Measurements from ENCODE around the gene CTDP1. TPM values are rescaled to one million over a fixed set of nuclear protein-coding genes. Genes with fewer than 3 reads are reported as not detected.

CTDP1 gene
- 20.8 TPM for total RNA-seq
- long read RNA-seq, partial matches to known transcripts: 2 of 4 reads
- long read RNA-seq, other reads (novel, unspliced or antisense): 1 of 4 reads

GRCh38 chr18:79679552-79680099 lies at the start of gene CTDP1:
TSS of gene CTDP1 (plus strand) at chr18:79679803. CDS start at chr18:79679948, 145 bp downstream.
- DNase-seq (ENCODE audit: low spot score): peak; percentile 99

- peak; percentile 85 for DNase-seq (ENCODE audit: low spot score)
Observed at GRCh38 chr18:79630281-79631095, 49.1 kb upstream of the CTDP1 start.

- no peak for DNase-seq (ENCODE audit: low spot score)
Observed at GRCh38 chr18:79631096-79631507, 48.5 kb upstream of the CTDP1 start.

GRCh38 chr18:79631761-79632446 lies 47.7 kb upstream of the CTDP1 start:
- no peak for DNase-seq (ENCODE audit: low spot score)

GRCh38 chr18:79632765-79633164 lies 46.8 kb upstream of the CTDP1 start:
- peak; percentile 83 for DNase-seq (ENCODE audit: low spot score)

GRCh38 chr18:79634186-79634585 lies 45.4 kb upstream of the CTDP1 start:
- peak; percentile 77 for DNase-seq (ENCODE audit: low spot score)

GRCh38 chr18:79634593-79635426 lies 44.8 kb upstream of the CTDP1 start:
- DNase-seq (ENCODE audit: low spot score): peak; percentile 83

- no peak for DNase-seq (ENCODE audit: low spot score)
Observed at GRCh38 chr18:79635427-79635726, 44.2 kb upstream of the CTDP1 start.

GRCh38 chr18:79637181-79637920 lies 42.3 kb upstream of the CTDP1 start:
- DNase-seq (ENCODE audit: low spot score): peak; percentile 75

GRCh38 chr18:79637921-79638909 lies 41.4 kb upstream of the CTDP1 start:
- DNase-seq (ENCODE audit: low spot score): no peak

- DNase-seq (ENCODE audit: low spot score): no peak
Observed at GRCh38 chr18:79639072-79639829, 40.4 kb upstream of the CTDP1 start.

- no peak for DNase-seq (ENCODE audit: low spot score)
Observed at GRCh38 chr18:79640064-79640672, 39.4 kb upstream of the CTDP1 start.

GRCh38 chr18:79640875-79641274 lies 38.7 kb upstream of the CTDP1 start:
- no peak for DNase-seq (ENCODE audit: low spot score)

- no peak for DNase-seq (ENCODE audit: low spot score)
Observed at GRCh38 chr18:79641722-79642497, 37.7 kb upstream of the CTDP1 start.

- DNase-seq (ENCODE audit: low spot score): no peak
Observed at GRCh38 chr18:79642626-79643025, 37.0 kb upstream of the CTDP1 start.

- no peak for DNase-seq (ENCODE audit: low spot score)
Observed at GRCh38 chr18:79643054-79643984, 36.3 kb upstream of the CTDP1 start.

Measured in mesenteric fat pad (tissue), 1 donor.